SK-N-SH (cell line): ENCODE results near the gene AKT3. TPM values are rescaled to one million over a fixed set of nuclear protein-coding genes. Genes with fewer than 3 reads are reported as not detected.

Source experiments
- CTCF ChIA-PET: fragments of 300-600, 350-600 bp; formaldehyde crosslinking; extraction: SDS; loops from one replicate; lab custom pipeline; 2021; lab: Yijun Ruan, JAX
- POLR2A ChIA-PET: fragments of 350-600 bp; sonication (Branson Sonifier 250); formaldehyde crosslinking; extraction: SDS; loops from one replicate; lab custom pipeline; 2020; ENCODE audit warnings: antibody characterized with exemption, inconsistent platforms; lab: Yijun Ruan, JAX
- DNase-seq: peaks from one replicate; pipeline ENCODE4 v3.0.0; 2012
- H2AFZ ChIP-seq: fragments of 200-600 bp; sonication (generic); 2 replicates; pipeline ENCODE4 v1.8.1; 2016; ENCODE audit warnings: antibody characterized with exemption, mild to moderate bottlenecking, low read depth
- H3F3A ChIP-seq: fragments of 200-600 bp; sonication (generic); replicated peaks from 2 replicates; pipeline ENCODE3; 2016; ENCODE audit warnings: antibody characterized with exemption, mild to moderate bottlenecking; ENCODE audit not compliant: insufficient read depth
- H3K27ac ChIP-seq, 2 experiments: fragments of 200-500 bp in 1 of 2; fragments of 200-600 bp in 1 of 2; sonication (Bioruptor generic) in 1 of 2; sonication (generic), shearing (Covaris generic) in 1 of 2; 2 replicates each; pipeline versions ENCODE4 v1.5.1 to v1.6.1; 2014 to 2016; ENCODE audit warnings: low read depth in 2 of 2, inconsistent platforms in 1 of 2, low read length in 1 of 2, mild to moderate bottlenecking in 1 of 2, mixed read lengths in 1 of 2
- H3K27me3 ChIP-seq: fragments of 200-600 bp; sonication (generic), shearing (Covaris generic); 2 replicates; pipeline ENCODE4 v1.6.1; 2016; ENCODE audit warnings: mixed run types; ENCODE audit not compliant: insufficient read depth
- H3K36me3 ChIP-seq, 2 experiments: fragments of 200-500 bp in 1 of 2; fragments of 200-600 bp in 1 of 2; sonication (Bioruptor generic) in 1 of 2; sonication (generic) in 1 of 2; replicated peaks in 1 of 2; 2 replicates each; pipeline versions ENCODE3 to v1.5.1; 2014 to 2016; ENCODE audit warnings: low read length in 1 of 2, mild to moderate bottlenecking in 1 of 2; ENCODE audit not compliant: insufficient read depth in 2 of 2, control insufficient read depth in 1 of 2
- H3K4me1 ChIP-seq, 2 experiments: fragments of 200-500 bp in 1 of 2; fragments of 200-600 bp in 1 of 2; sonication (Bioruptor generic) in 1 of 2; sonication (generic), shearing (Covaris generic) in 1 of 2; 2 replicates each; pipeline versions ENCODE4 v1.5.1 to v1.6.1; 2014 to 2016; ENCODE audit warnings: low read depth in 1 of 2, low read length in 1 of 2, mixed run types in 1 of 2; ENCODE audit not compliant: insufficient read depth in 2 of 2, control insufficient read depth in 1 of 2
- H3K4me2 ChIP-seq: fragments of 200-600 bp; sonication (generic), shearing (Covaris generic); 2 replicates; pipeline ENCODE4 v1.6.1; 2017; ENCODE audit warnings: mixed run types
- H3K4me3 ChIP-seq, 2 experiments: fragments of 200-500 bp in 1 of 2; fragments of 200-600 bp in 1 of 2; sonication (Bioruptor generic) in 1 of 2; sonication (generic), shearing (Covaris generic) in 1 of 2; 2 replicates each; pipeline versions ENCODE4 v1.5.1 to v1.8.1; 2014 to 2016; ENCODE audit warnings: low read depth in 2 of 2, inconsistent platforms in 1 of 2, low read length in 1 of 2, mild to moderate bottlenecking in 1 of 2, mixed read lengths in 1 of 2, moderate library complexity in 1 of 2
- H3K79me2 ChIP-seq: fragments of 200-600 bp; sonication (generic); 2 replicates; pipeline ENCODE4 v1.8.1; 2017; ENCODE audit warnings: mild to moderate bottlenecking; ENCODE audit not compliant: insufficient read depth
- H3K9ac ChIP-seq: fragments of 200-600 bp; sonication (generic); 2 replicates; pipeline ENCODE4 v1.6.1; 2017; ENCODE audit warnings: mixed run types
- H3K9me2 ChIP-seq: fragments of 200-600 bp; sonication (generic); 2 replicates; pipeline ENCODE4 v1.6.1; 2017; ENCODE audit warnings: mixed run types
- H3K9me3 ChIP-seq: fragments of 200-600 bp; sonication (generic); 2 replicates; pipeline ENCODE4 v1.6.1; 2017; ENCODE audit warnings: mixed run types, mild to moderate bottlenecking, moderate library complexity
- H4K20me1 ChIP-seq: fragments of 200-600 bp; sonication (generic); 2 replicates; pipeline ENCODE4 v1.6.1; 2017; ENCODE audit warnings: mild to moderate bottlenecking, mixed run types; ENCODE audit not compliant: insufficient read depth
- EP300 ChIP-seq, 2 experiments: IDR thresholded peaks; 2 replicates each; pipeline versions ENCODE4 v1.4.0 to v1.6.1; 2012; ENCODE audit warnings: borderline replicate concordance in 1 of 2, low read depth in 1 of 2, low read length in 1 of 2
- GATA2 ChIP-seq: sonication (generic); formaldehyde crosslinking; IDR thresholded peaks from 2 replicates; pipeline ENCODE4 v1.5.0; 2020; ENCODE audit warnings: mild to moderate bottlenecking, missing genetic modification reagents
- JUND ChIP-seq: IDR thresholded peaks from 2 replicates; pipeline ENCODE4 v1.4.0; 2012
- MEF2A ChIP-seq: IDR thresholded peaks from 2 replicates; pipeline ENCODE4 v1.4.0; 2012; ENCODE audit warnings: low read depth, borderline replicate concordance
- NFIC ChIP-seq: IDR thresholded peaks from 2 replicates; pipeline ENCODE4 v1.4.0; 2012; ENCODE audit warnings: borderline replicate concordance
- TAF1 ChIP-seq: IDR thresholded peaks from 2 replicates; pipeline ENCODE4 v1.6.1; 2012; ENCODE audit warnings: low read depth, mild to moderate bottlenecking, low read length, moderate library complexity, borderline replicate concordance
- USF1 ChIP-seq: IDR thresholded peaks from 2 replicates; pipeline ENCODE4 v1.4.0; 2012; ENCODE audit warnings: low read depth, borderline replicate concordance
- WGBS: methylation state at CpG from one replicate; pipeline ENCODE4 v1.1.6; 2017; ENCODE audit warnings: low lambda C conversion rate; 5-methylcytosine and 5-hydroxymethylcytosine counted together
- polyA plus RNA-seq, 3 experiments: library from polyadenylated mRNA; depleted of rRNA; stranded (reverse); fragments of >200 nt; gene quantifications; 2 replicates each; pipeline ENCODE4 v1.2.3, GENCODE V29; 2012
- TF ChIP-seq, protein P1 (sequence below): fragments of 150-350 bp; IDR thresholded peaks from 2 replicates; pipeline ENCODE4 v1.6.1; 2016; ENCODE audit warnings: mild to moderate bottlenecking, low read depth, low read length
- TF ChIP-seq, protein P2 (sequence below): IDR thresholded peaks from 2 replicates; pipeline ENCODE4 v1.6.1; 2012; ENCODE audit warnings: mild to moderate bottlenecking, low read depth, low read length, moderate library complexity
- TF ChIP-seq, protein P3 (sequence below): IDR thresholded peaks from 2 replicates; pipeline ENCODE4 v1.4.0; 2012; ENCODE audit warnings: low read depth, borderline replicate concordance

AKT3 gene
- polyA plus RNA-seq, 1 of the 3 experiments (the other 2 are of a cell fraction) = 12.7 TPM

DNA sequence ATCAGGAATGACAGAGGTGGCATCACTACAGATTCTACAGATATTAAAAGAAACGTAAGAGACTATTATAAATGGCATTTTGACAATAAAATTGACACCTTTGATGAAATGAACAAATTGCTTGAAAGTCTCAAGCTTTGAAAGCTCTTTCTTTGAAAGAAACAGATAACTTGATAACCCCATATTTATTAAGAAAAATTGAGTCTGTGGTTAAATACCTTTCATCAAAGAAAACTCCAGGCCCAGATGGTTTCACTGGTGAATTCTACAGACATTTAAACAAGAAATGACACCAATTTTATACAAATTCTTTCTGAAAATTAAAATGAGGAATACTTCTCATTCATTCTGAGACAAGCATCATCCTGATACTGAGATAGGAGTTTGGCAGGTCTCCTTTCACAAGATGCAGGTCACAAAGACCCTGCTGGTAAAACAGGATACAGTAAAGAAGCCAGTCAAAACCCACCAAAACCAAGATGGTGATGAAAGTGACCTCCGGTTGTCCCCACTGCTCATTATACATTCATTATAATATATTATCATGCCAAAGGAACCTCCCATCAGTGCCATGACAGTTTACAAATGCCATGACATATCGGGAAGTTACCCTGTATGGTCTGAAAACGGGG is 210.9 kb downstream of the AKT3 start:
- Histone ChIP-seq H3K4me1 (no peaks in the 10 kb centered on the region), H3K36me3 (peaks cover 29 to 45% of the 10 kb centered on the region in 2 experiments), H4K20me1 (no peaks in the 10 kb centered on the region), H3K27me3 (no peaks in the 10 kb centered on the region), H3K79me2 (0 out of 2 replicates have a peak, but pooled peaks cover 13% of the 10 kb centered on the region), H3F3A (peaks cover 27% of the 10 kb centered on the region), H3K4me3 (no peak overlapping the region), H3K9me2 (no peaks in the 10 kb centered on the region), H3K9ac (no peak overlapping the region), H2AFZ (no peak overlapping the region), H3K9me3 (peaks cover 9% of the 10 kb centered on the region; the same call in 1 of the 2 replicates), H3K27ac (no peak overlapping the region), H3K4me2 (no peak overlapping the region)
- CTCF ChIA-PET = interaction anchor here (0.6 to 0.8 kb wide), 2 partner anchors 9 to 383 kb away, joined by 3 read pairs; partner anchors contain the start of gene SDCCAG8
- POLR2A ChIA-PET = no interaction called here
- TF ChIP-seq EP300 (IDR thresholded peaks at IDR 0.05; ENCODE audit: borderline replicate concordance in 1 of 2, low read depth in 1 of 2, low read length in 1 of 2) (no peak), GATA2 (CRISPR knock-in tag) (no peak), NFIC (no peak), USF1 (no peak), TAF1 (no peak), JUND (no peak), MEF2A (no peak)
- TF ChIP-seq, protein P1, sequence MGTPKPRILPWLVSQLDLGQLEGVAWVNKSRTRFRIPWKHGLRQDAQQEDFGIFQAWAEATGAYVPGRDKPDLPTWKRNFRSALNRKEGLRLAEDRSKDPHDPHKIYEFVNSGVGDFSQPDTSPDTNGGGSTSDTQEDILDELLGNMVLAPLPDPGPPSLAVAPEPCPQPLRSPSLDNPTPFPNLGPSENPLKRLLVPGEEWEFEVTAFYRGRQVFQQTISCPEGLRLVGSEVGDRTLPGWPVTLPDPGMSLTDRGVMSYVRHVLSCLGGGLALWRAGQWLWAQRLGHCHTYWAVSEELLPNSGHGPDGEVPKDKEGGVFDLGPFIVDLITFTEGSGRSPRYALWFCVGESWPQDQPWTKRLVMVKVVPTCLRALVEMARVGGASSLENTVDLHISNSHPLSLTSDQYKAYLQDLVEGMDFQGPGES = no peak
- TF ChIP-seq, protein P2, sequence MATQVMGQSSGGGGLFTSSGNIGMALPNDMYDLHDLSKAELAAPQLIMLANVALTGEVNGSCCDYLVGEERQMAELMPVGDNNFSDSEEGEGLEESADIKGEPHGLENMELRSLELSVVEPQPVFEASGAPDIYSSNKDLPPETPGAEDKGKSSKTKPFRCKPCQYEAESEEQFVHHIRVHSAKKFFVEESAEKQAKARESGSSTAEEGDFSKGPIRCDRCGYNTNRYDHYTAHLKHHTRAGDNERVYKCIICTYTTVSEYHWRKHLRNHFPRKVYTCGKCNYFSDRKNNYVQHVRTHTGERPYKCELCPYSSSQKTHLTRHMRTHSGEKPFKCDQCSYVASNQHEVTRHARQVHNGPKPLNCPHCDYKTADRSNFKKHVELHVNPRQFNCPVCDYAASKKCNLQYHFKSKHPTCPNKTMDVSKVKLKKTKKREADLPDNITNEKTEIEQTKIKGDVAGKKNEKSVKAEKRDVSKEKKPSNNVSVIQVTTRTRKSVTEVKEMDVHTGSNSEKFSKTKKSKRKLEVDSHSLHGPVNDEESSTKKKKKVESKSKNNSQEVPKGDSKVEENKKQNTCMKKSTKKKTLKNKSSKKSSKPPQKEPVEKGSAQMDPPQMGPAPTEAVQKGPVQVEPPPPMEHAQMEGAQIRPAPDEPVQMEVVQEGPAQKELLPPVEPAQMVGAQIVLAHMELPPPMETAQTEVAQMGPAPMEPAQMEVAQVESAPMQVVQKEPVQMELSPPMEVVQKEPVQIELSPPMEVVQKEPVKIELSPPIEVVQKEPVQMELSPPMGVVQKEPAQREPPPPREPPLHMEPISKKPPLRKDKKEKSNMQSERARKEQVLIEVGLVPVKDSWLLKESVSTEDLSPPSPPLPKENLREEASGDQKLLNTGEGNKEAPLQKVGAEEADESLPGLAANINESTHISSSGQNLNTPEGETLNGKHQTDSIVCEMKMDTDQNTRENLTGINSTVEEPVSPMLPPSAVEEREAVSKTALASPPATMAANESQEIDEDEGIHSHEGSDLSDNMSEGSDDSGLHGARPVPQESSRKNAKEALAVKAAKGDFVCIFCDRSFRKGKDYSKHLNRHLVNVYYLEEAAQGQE = no peak
- TF ChIP-seq, protein P3, sequence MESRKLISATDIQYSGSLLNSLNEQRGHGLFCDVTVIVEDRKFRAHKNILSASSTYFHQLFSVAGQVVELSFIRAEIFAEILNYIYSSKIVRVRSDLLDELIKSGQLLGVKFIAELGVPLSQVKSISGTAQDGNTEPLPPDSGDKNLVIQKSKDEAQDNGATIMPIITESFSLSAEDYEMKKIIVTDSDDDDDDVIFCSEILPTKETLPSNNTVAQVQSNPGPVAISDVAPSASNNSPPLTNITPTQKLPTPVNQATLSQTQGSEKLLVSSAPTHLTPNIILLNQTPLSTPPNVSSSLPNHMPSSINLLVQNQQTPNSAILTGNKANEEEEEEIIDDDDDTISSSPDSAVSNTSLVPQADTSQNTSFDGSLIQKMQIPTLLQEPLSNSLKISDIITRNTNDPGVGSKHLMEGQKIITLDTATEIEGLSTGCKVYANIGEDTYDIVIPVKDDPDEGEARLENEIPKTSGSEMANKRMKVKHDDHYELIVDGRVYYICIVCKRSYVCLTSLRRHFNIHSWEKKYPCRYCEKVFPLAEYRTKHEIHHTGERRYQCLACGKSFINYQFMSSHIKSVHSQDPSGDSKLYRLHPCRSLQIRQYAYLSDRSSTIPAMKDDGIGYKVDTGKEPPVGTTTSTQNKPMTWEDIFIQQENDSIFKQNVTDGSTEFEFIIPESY = no peak
- 95% methylated on average over 4 of the region's 4 CpGs for WGBS
- no peak for DNase-seq
